Measurements from ENCODE around the gene CNTN2.

CNTN2 gene

DNA sequence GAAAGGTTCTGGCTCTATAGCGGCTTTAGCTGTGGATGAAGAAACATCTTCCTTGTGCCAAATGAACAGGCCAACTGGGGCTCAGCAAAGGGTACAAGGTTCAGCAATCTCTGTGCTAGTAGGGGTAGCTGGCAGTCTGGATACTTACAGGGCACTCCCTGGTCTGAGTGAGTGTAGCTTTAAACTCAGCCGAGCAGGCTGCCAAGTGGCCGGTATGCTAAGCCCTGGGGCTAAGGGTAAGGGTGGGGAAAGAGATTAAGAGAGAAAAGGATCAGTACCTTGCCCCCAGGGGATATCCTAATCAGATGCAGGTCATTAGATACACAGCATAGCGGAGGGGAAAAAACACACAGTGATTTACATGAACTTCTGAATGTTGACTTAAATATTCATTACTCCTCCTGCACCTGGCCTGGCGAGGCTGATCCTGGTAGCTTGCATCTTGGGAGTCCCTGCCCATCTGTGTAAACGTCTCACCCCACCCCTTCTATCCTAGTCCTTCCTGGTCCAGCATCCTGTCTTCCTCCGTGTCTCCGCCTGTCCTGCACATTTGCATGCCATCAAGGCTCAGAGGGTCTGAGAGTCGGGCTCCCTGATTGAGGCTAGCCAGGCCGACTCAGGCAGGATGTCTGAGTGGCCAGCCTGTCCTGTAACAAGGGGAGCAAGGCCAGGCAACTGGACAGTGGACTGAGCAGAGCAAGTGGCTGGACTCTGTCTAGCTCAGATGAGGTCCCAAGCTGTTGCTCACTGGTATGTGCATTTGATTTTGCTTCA, 39.5 kb upstream of the CNTN2 start:
- no peak overlapping the region for H3K4me3 ChIP-seq (ENCODE audit: low read depth, low read length)
- TF ChIP-seq, protein P1, sequence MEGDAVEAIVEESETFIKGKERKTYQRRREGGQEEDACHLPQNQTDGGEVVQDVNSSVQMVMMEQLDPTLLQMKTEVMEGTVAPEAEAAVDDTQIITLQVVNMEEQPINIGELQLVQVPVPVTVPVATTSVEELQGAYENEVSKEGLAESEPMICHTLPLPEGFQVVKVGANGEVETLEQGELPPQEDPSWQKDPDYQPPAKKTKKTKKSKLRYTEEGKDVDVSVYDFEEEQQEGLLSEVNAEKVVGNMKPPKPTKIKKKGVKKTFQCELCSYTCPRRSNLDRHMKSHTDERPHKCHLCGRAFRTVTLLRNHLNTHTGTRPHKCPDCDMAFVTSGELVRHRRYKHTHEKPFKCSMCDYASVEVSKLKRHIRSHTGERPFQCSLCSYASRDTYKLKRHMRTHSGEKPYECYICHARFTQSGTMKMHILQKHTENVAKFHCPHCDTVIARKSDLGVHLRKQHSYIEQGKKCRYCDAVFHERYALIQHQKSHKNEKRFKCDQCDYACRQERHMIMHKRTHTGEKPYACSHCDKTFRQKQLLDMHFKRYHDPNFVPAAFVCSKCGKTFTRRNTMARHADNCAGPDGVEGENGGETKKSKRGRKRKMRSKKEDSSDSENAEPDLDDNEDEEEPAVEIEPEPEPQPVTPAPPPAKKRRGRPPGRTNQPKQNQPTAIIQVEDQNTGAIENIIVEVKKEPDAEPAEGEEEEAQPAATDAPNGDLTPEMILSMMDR (IDR thresholded peaks at IDR 0.05; ENCODE audit: borderline replicate concordance, insufficient read depth, low read depth, low read length) = no peak

DNA sequence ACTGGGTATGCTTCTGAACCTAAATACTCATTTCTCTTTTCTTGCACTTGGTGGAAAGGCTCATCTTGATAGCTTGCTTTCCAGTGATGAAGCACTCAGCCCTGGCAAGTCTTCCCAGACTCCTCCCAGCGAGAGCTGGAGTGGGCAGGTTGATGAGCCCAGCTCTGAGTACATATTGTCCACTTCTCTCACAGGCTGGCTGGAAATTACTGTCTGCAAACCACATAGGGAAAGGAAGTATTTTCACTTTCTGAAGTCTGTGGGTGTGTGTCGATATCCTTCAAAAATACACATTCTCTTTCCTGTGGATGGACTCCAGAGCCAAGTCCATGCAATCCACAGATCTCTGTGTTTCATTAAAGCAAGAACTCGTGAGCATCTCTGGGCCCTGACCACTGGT, 38.7 kb upstream of the CNTN2 start:
- H3K4me3 ChIP-seq (ENCODE audit: low read depth, low read length) = no peak overlapping the region
- TF ChIP-seq, protein P1 (IDR thresholded peaks at IDR 0.05; ENCODE audit: borderline replicate concordance, insufficient read depth, low read depth, low read length) = no peak

DNA sequence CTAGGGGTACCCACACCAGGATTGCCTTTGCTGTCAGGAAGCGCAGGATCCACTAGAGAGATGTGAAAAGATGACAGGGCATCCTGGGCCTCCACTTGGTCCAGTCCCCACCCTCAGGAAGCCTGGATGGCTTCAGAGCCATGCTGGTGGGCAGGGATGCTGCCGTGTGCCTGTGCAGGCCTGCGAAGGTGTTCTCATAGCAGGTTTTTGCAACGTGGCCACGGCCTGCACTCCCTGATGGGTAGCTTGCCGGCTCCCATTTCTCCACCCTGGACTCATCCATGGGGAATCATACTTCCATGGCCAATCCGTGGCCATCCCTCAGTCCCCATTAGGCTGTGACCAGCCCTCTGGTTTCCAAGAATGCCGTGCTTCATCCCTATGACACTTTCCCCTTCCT, 34.1 kb upstream of the CNTN2 start:
- TF ChIP-seq, protein P1 (IDR thresholded peaks at IDR 0.05; ENCODE audit: borderline replicate concordance, insufficient read depth, low read depth, low read length) = no peak
- H3K4me3 ChIP-seq (ENCODE audit: low read depth, low read length) = no peak overlapping the region

DNA sequence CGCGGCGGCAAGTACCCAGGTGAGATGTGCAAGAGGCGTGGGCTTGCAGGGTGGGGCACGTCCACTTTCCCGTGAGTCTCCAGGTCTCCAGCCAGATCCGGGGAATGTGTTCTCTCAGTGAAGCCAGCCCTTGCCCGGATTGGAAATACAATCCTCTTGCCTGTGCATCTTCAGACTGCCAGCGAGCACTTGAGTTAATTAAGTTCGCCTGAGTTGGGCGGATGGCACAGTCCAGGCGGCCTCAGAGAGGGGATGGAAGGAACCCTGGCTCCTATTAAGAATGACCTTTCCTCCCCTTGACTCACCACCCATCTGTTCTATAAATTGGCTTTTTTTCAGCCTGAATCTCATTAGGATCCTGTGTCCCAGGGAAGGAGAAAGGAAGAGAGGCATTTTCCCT, 33.3 kb upstream of the CNTN2 start:
- TF ChIP-seq, protein P1 (IDR thresholded peaks at IDR 0.05; ENCODE audit: borderline replicate concordance, insufficient read depth, low read depth, low read length) = no peak
- H3K4me3 ChIP-seq (ENCODE audit: low read depth, low read length) = no peak overlapping the region

DNA sequence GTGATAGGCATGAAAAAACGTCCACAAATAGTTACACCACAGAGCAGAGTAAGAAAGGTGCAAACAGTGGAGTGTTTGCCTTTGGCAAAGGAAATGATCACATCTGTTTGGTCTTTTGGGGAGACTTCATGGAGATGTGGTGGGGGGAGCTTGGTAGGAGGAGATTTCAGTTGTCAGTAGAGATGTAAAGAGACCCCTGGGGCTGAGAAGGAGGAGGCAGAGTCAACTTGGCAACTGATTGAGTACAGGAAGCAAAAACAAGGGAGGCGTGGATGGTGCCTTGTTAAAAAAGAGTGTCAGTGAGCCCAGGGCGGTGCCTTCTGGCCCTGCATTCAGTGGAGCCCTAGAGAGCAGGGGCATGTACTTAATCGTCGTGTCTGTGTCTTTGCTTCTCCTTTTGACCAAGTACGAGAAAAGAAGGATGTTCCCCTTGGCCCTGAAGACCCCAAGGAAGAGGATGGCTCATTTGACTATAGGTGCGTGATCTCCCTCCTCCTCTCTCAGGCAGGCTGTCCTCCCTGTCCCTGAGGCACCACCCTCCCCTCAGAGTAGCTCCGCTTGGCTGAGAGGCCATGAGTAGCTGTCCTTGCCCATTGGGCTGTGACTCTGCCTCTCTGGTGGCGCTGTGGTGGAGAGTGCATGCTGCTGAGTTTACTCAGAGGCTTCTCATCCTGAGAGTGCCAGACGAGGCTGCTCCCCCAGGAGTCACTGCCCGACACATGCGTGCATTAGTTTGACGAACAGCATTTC, 30.4 kb upstream of the CNTN2 start:
- TF ChIP-seq, protein P1 (IDR thresholded peaks at IDR 0.05; ENCODE audit: borderline replicate concordance, insufficient read depth, low read depth, low read length) = no peak

DNA sequence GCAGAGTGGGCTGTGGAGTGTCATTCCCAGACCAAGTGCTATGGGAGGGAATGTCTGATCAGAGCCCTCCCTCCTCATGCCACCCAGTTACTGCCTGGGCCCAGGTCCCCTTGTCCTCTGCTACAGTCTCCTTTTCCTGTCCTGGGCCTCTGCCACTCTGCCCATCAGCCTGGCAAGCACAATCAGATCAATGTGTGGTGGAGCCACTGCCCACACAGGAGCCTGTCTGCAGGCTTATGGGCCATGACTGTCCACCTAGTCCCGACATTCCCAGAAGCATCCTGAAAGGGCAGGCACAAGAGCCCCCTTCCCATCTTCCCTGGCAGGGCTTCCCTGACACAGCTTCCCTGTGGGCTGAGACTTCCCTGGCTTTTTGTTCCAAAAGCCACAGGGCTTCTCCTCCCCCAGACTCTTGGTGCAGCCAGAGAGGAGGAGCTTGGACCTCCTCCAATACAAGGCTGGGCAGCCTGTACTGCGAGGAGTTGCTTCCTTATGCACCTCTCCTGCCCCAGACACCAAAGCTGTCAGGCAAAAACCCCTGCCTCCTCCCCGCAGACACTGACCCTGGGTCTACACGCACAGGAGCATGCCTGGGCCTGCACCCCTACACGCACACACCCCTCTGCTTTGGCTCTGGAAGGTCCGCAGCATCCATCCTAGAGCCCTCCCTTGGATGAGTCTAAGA, 29.2 kb upstream of the CNTN2 start:
- no peak overlapping the region for H3K4me3 ChIP-seq (ENCODE audit: low read depth, low read length)
- TF ChIP-seq, protein P1 (IDR thresholded peaks at IDR 0.05; ENCODE audit: borderline replicate concordance, insufficient read depth, low read depth, low read length) = no peak

More for the DNA sequence above, 30.4 kb upstream of the CNTN2 start:
- no peak overlapping the region for H3K4me3 ChIP-seq (ENCODE audit: low read depth, low read length)

Measured in GM12875 (cell line).